GM21390 (cell line): Measurements from ENCODE around the gene ADORA1.

ENCODE experiments used
- ATAC-seq: cut with Tn5 transposase; IDR thresholded peaks from one replicate; pipeline ENCODE4 v1.9.1; 2021; ENCODE audit not compliant: unreplicated experiment

The ADORA1 gene

GRCh38 chr1:203153051-203153988 is 25.8 kb downstream of the ADORA1 start:
- ATAC-seq = no peak

- no peak for ATAC-seq
Observed at GRCh38 chr1:203153989-203154821, 26.7 kb downstream of the ADORA1 start.

- no peak for ATAC-seq
Observed at GRCh38 chr1:203156280-203156679, 28.8 kb downstream of the ADORA1 start.

- no peak for ATAC-seq
Observed at GRCh38 chr1:203158423-203158822, 30.9 kb downstream of the ADORA1 start.

GRCh38 chr1:203158960-203159665 is 31.6 kb downstream of the ADORA1 start:
- ATAC-seq = no peak

DNA sequence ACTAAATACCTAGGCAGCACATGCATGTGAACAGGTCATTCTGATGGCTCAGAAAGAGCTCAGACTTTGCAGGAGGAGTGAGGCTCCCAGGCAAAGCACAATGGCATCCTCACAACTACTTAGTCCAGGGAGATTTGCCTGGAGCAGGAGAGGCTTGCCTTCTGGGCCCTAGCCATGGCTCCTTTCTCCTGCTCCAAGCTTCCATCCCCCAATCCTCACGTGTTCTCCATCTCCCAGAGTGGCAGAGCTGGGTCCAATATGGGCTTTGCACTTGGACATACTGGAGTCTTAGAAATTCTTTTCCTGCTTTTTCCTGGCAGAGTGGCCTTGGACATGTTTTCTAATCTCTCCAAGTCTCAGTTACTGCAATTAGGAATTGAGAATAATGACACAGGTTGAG is 32.3 kb downstream of the ADORA1 start:
- ATAC-seq = no peak

DNA sequence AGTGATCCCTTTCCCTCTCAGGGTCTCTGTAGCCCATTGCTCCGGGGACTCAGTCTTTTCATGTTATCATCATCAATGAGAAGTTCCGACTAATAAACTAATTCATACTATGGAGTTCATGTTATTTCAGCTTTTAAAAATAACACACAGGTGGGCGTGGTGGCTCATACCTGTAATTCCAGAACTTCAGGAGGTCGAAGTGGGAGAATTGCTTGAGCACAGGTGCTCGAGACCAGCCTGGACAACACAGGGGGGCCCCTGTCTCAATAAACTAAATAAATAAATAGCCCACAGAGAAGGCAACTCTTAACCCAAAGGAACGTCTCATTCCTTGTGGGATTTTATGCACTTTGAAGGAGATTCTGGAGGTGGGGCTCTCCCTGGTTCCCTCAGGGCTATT is 33.6 kb downstream of the ADORA1 start:
- ATAC-seq = no peak

DNA sequence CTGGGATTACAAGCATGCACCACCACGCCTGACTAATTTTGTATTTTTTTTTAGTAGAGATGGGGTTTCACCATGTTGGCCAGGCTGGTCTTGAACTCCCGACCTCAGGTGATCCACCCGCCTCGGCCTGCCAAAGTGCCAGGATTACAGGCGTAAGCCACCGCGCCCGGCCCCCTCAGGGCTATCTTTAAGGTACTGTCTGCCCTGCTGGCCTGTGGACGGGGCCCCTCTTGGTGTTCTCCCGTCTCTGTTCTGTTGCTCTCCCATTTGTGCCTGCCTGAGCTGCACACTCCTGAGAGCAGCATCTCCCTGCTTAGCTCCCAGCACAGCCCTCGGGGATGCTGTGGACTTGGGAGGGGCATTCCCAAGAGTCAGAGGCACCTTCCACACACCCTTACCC is 34.2 kb downstream of the ADORA1 start:
- ATAC-seq = no peak

GRCh38 chr1:203162403-203162802 is 34.9 kb downstream of the ADORA1 start:
- no peak for ATAC-seq

- no peak for ATAC-seq
Observed at GRCh38 chr1:203163891-203164635, 36.5 kb downstream of the ADORA1 start.

DNA sequence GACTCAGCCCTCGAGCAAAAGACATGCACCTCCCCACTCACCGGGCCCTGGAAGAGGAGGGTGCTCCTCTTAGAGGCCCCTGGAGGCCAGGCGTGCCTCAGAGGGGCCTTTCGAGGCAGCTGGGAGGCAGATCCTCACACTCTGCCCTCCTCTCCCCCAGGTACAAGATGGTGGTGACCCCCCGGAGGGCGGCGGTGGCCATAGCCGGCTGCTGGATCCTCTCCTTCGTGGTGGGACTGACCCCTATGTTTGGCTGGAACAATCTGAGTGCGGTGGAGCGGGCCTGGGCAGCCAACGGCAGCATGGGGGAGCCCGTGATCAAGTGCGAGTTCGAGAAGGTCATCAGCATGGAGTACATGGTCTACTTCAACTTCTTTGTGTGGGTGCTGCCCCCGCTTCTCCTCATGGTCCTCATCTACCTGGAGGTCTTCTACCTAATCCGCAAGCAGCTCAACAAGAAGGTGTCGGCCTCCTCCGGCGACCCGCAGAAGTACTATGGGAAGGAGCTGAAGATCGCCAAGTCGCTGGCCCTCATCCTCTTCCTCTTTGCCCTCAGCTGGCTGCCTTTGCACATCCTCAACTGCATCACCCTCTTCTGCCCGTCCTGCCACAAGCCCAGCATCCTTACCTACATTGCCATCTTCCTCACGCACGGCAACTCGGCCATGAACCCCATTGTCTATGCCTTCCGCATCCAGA is 37.7 kb downstream of the ADORA1 start:
- no peak for ATAC-seq

DNA sequence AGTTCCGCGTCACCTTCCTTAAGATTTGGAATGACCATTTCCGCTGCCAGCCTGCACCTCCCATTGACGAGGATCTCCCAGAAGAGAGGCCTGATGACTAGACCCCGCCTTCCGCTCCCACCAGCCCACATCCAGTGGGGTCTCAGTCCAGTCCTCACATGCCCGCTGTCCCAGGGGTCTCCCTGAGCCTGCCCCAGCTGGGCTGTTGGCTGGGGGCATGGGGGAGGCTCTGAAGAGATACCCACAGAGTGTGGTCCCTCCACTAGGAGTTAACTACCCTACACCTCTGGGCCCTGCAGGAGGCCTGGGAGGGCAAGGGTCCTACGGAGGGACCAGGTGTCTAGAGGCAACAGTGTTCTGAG is 38.3 kb downstream of the ADORA1 start:
- no peak for ATAC-seq

GRCh38 chr1:203166192-203166940 is 38.8 kb downstream of the ADORA1 start:
- no peak for ATAC-seq

DNA sequence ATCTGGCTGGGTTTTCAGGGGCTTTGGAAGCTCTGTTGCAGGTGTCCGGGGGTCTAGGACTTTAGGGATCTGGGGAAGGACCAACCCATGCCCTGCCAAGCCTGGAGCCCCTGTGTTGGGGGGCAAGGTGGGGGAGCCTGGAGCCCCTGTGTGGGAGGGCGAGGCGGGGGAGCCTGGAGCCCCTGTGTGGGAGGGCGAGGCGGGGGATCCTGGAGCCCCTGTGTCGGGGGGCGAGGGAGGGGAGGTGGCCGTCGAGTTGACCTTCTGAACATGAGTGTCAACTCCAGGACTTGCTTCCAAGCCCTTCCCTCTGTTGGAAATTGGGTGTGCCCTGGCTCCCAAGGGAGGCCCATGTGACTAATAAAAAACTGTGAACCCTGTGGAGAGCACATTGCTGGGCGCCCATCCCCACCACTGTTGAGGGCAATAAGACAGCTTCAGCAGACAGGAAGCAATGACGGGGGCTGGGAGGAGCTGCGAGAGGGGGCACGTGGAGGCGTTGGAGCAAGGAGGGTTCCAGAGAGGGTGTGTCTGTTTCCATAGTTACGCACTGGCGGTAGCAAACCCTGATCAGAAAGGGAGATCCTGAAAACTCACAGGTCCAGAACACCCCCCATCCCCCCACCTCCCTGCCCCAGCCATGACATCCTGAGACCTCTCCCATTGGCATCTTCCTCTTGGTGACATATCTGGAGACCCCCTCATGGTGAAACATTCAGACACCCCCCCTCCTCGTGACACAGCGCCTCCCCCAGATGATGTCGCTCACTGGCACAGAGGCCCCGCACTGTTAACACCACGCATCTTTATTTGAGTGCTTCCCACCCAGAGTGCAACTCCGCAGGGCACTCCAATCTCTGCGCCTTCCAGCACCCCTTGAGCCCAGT is 39.7 kb downstream of the ADORA1 start:
- no peak for ATAC-seq

- ATAC-seq = no peak
Observed at GRCh38 chr1:203167913-203168200, 40.3 kb downstream of the ADORA1 start.

DNA sequence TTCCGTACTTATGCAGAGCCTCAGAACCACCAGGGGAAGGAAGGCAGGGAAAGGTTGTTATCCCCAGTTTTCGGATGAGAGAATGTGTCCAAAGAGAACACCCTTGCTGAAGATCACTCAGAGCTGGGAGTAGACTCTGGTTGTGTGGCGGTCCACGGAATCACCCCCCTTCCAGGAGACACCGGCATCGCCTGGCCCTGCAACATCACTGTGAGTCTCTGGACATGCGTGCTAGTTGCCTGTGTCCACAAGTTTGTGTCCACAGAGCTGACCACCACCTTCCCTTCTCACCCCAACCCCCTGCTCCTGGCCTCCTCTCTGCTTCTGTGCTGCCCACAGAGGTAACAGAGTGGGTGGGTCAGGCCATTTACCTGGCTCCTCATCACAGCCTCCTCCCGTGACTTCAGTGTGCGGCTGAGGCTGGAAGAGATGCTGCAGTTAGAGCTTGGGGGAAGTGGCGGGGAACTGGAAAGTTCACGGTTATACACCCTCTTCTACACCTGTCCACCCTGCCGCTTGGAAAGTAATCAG is 40.8 kb downstream of the ADORA1 start:
- ATAC-seq = no peak

GRCh38 chr1:203168991-203169390 is 41.5 kb downstream of the ADORA1 start:
- ATAC-seq = no peak

DNA sequence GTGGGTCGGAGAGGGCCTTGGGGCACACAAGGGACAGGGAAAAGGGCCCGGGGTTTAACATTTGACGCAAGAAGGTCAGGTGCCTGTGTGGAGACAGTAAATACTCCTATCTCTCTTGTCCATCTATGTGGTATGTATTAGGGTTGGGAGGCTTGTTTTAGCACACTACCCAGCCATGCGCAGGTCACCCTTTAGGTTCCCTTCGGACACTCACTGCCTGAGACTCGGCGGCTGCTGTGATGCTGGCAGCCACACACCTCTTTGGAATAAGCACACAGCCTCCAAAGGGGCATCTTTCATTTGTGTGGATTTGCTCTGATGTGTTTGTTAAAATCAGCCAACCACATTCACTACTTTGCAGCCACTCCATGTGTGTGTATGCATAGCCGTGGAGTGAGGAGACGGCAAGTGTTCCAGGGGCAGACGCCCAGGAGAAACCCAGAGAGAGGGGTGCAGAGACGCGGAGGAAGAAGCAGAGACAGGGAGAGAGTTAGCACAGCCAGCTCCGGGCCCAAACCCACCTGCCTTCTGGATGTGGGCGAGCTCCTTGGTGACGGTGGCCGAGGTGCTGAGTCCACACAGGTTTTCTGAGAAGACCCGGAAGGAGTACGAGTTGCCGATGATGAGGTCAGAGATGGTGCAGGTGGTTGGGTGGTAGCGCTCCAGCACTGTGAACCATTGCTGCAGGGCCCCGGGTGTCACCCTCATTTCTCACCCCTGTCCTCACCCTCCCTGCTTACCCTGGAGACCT is 42.4 kb downstream of the ADORA1 start:
- ATAC-seq = no peak
